Measurements from ENCODE around the gene IFI27L1.

The IFI27L1 gene

DNA sequence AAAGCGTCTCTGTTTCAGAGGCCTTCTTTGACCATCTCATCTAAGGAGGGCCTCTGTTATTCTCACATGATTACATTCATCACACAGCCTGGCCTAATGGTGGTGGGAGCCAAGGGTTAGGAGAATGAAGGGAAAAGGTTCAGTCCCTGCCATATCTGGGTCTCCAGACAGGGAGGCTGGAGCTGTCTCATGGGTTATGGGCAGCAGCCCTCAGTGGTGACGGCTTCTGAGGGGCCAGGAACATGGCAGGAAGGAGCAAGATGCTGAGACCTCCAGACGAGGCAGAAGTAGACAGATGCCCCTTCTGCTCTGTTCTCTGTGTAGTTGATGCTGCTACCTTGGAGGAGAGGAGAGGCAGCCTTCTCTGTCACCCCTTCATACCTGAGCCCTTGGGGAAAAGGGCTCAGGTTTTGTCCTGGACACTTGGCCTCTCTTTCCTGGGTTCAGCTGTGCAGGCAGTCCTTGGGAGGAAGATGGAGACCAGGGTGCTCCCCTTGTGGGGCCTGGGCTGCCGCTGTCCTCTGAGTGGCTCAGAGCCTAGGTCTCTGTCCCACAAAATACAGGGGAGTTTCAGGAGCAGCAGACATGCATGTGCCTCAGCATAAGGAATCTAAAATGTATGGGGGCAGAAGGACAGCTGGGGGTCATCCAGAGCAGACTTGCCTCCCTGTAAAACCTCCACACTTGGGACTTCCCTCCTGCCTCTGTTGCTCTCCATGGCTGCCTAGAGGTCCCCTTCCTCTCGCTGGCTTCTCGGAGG lies 44.7 kb downstream of the IFI27L1 start:
- no peak overlapping the region for H3K4me3 ChIP-seq (ENCODE audit: low read depth, low read length)
- no peak for DNase-seq (ENCODE audit: low read depth, low spot score)
- POLR2A ChIA-PET, result no interaction called here
- CTCF ChIA-PET, result interaction anchor here (0.9 to 2.7 kb wide), 3 partner anchors 11 to 186 kb away, joined by 4 to 14 read pairs (median 5); no protein-coding TSS in a partner anchor
- no peak for TF ChIP-seq CTCF (IDR thresholded peaks at IDR 0.05; ENCODE audit: insufficient read depth, low read length, missing control alignments)

DNA sequence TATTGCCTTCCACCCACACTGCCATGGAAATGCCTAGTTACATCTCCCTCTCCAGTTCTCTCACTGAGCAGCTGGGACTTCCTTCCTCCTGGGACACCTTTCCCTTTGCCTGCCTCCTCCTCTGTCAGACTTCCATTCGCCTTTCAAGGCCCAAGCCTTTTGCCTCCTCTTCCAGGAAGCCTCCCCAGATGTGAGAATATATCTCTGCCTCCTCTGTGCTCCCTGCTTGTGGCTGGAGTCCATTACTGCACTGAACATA lies 45.2 kb downstream of the IFI27L1 start:
- no peak for TF ChIP-seq CTCF (IDR thresholded peaks at IDR 0.05; ENCODE audit: insufficient read depth, low read length, missing control alignments)
- POLR2A ChIA-PET, result no interaction called here
- DNase-seq (ENCODE audit: low read depth, low spot score), result no peak
- H3K4me3 ChIP-seq (ENCODE audit: low read depth, low read length), result no peak overlapping the region
- CTCF ChIA-PET, result interaction anchor here (7.4 kb wide), 1 partner anchor 90 kb away, joined by 157 read pairs; no protein-coding TSS in a partner anchor

DNA sequence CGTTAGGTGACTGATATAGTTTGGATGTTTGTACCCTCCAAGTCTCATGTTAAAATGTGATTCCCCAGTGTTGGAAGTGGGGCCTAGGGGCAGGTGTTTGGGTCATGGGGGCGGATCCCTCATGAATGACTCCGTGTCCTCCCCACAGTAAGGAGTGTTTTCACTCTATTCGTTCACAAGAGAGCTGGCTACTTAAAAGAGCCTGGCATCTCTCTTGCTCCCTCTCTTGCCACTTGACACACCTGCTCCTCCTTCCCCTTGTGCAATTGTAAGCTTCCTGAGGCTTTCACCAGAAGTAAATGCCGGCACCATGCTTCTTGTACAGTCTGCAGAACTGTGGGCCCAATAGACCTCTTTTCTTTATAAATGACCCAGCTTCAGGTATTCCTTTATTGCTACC lies 45.7 kb downstream of the IFI27L1 start:
- TF ChIP-seq CTCF (IDR thresholded peaks at IDR 0.05; ENCODE audit: insufficient read depth, low read length, missing control alignments), result no peak
- no peak for DNase-seq (ENCODE audit: low read depth, low spot score)
- H3K4me3 ChIP-seq (ENCODE audit: low read depth, low read length), result no peak overlapping the region
- ChIA-PET CTCF (interaction anchor here (5.9 to 7.4 kb wide), 2 partner anchors 13 to 90 kb away, joined by 46 to 157 read pairs; no protein-coding TSS in a partner anchor), POLR2A (no interaction called here)

DNA sequence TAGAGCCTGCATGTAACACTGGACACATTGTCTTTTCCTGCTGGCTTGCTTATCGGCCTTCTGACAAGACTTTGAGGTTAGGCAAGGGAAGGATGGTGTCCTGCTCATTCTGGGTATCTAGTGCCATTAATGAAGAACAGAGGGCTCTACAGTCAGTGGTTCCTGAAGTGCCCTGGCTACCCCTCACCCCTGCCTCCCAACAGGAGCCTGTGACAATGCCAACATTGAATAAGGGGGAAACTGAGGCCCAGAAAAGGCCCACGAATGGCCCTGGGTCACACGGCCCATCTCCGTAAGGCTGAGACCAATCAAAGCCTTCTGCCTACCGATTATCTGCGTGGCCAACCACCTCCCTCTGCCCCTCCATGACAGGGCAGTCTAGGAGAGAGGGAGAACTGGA lies 46.2 kb downstream of the IFI27L1 start:
- CTCF ChIA-PET, result interaction anchor here (1.5 to 7.4 kb wide), 4 partner anchors 9 to 187 kb away, joined by 6 to 157 read pairs (median 50); no protein-coding TSS in a partner anchor
- DNase-seq (ENCODE audit: low read depth, low spot score), result no peak
- H3K4me3 ChIP-seq (ENCODE audit: low read depth, low read length), result no peak overlapping the region
- no peak for TF ChIP-seq CTCF (IDR thresholded peaks at IDR 0.05; ENCODE audit: insufficient read depth, low read length, missing control alignments)
- POLR2A ChIA-PET, result interaction anchor here (0.5 kb wide), 1 partner anchor 69 kb away, joined by 3 read pairs; no protein-coding TSS in a partner anchor

- ChIA-PET CTCF (interaction anchor here (0.8 to 7.4 kb wide), 18 partner anchors 8 to 471 kb away, joined by 3 to 157 read pairs (median 4); partner anchors contain the start of genes DDX24 and IFI27L1), POLR2A (interaction anchor here (1.0 to 1.3 kb wide), 2 partner anchors 23 to 47 kb away, joined by 3 to 4 read pairs; partner anchors contain the start of genes DDX24 and IFI27L1)
- DNase-seq (ENCODE audit: low read depth, low spot score), result no peak
- H3K4me3 ChIP-seq (ENCODE audit: low read depth, low read length), result peak overlapping the region; percentile 73
- TF ChIP-seq CTCF (IDR thresholded peaks at IDR 0.05; ENCODE audit: insufficient read depth, low read length, missing control alignments), result no peak
Measured at GRCh38 chr14:94128216-94128839, 47.2 kb downstream of the IFI27L1 start.

Data from AG04449 (cell line).